ENCODE data around the gene TOMM20.
"Not testable (repeated sequence)": the region's sequence is repeated elsewhere in the genome, so short reads cannot be mapped to it uniquely, and the experiment has no call there.

Gene TOMM20

GRCh38 chr1:235078480-235079381, 49.9 kb downstream of the TOMM20 start:
- DNase-seq (ENCODE audit: low spot score): peak; percentile 65

DNA sequence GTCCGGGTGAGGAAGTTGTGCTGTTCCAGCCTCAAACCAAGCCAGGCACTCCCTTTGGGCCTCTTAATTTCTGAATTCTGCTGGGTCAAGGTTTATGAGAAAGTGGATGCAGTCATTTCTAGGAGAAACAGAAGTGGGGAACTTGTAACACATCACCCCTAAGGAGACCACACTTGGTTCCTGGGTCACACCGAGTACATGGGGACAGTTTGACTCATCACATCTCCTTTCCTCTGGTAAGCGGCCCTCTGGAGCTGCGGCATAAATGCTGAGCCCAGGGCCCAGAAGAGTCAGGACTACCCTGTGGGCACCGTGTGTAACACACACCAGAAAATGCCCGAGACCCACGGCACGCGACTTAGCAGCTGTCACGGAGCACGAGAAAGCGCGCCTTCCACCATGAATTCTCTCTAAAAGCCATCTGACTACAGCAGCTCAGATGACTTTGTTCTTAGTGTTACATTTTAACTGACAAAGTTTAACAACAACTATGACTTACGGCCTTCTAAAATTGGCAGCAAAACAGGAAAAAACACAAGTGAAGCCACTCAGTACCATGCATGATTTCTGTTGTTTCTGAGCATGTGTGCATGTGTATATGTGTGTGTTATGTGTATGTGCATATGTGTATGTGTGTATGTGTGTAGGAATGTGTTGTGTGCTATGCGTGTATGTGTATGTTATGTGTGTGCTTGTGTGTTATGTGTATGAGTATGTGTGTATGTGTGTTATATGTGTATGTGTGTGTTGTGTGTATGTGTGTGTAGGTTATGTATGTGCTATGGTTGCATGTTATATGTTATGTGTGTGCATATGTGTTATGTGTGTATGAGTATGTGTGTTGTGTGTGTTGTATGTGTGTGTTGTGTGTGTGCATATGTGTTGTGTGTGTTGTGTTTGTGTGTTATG, 50.8 kb downstream of the TOMM20 start:
- peak; percentile 17 for DNase-seq (ENCODE audit: low spot score)

GRCh38 chr1:235077163-235077540, 51.5 kb downstream of the TOMM20 start:
- DNase-seq (ENCODE audit: low spot score): no peak

- DNase-seq (ENCODE audit: low spot score): no peak
These were observed 52.0 kb downstream of the TOMM20 start for GRCh38 chr1:235076504-235077162.

DNA sequence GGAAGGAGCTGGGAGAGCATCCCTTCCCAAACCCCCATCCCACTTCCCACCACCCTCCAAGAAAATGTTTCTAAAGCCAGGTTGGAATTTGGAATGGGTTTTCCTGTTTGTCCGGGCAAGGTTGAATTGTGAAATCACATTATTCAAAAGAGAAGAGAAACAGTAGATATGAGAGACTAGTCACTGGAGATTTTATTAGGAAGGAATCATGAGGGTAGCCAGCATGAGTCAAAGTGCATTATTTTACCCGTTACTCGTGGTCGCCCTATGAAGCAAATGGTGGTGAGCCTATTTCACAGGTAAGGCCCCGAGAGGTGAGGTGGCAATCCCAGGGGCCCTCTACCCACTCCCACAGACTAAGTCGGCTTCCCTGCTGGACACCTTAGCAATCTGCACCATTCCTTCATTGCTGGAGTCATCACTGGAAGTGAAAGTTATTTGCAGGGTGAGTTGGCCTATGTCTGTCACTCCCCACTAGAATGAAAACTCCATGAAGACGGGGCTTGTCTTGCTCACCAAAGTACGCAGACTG, 52.8 kb downstream of the TOMM20 start:
- DNase-seq (ENCODE audit: low spot score): no peak

DNA sequence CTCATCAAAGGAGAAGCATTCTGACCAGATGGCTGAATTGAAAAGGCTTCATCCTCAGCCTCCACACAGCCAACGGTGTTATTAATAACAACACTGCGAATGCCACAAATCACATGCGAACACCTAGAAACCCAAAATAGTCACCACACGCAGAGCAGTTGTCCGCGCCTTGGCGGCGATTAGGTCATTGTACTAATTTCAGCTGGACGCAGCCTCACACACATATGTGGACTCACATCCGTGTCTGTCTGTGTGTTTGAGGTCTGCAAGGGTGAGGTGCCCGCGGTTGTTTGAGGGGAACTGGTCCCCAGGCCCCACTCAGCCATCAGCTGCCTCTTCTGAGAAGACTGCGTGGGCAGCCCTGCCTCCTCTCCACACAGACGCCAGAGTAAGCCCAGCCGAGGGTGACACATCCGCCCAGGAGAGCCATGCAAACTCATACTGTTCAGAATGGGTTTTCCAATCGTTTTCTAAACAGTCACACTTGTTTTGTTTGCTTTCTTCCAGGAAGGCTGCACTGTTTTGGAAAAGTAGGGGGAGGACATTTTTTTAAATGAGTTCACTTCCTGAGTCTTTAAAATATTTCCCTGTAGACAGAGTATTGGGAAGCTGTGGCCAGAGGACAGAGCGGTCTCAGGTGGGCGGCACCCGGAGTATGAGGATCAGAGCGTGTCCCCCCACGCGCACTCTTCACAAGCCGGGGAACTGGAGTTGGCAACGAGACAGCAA, 53.4 kb downstream of the TOMM20 start:
- peak; percentile 71 for DNase-seq (ENCODE audit: low spot score)

DNA sequence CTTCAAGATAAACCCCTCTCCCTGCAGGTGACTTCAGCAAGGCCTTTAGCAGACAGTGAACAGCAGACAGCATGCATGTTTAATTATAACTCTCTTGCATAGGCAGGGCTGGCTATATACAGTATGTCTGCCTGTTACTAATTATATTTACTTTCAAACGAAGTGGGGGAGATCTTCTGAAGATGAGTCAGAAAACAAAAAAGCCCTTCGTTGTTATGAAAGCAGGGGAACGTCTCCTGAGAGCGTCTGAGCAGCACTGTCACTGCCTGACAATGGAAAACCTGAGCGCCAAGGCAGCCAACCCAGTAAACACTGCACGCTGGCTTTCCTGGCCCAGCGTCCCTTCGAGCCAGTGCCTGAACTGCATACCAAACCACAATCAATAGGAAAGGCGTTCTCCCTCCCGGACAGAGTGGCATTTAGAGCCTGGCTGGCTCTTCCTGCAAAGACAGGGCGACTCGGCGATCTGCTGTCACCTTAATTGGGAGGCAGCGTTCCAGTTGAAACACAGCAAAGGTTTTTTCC, 54.1 kb downstream of the TOMM20 start:
- peak; percentile 69 for DNase-seq (ENCODE audit: low spot score)

- DNase-seq (ENCODE audit: low spot score): no peak
These were observed 54.6 kb downstream of the TOMM20 start for GRCh38 chr1:235073968-235074522.

- DNase-seq (ENCODE audit: low spot score): no peak
These were observed 55.2 kb downstream of the TOMM20 start for GRCh38 chr1:235073331-235073967.

GRCh38 chr1:235072577-235072976, 56.1 kb downstream of the TOMM20 start:
- not testable (repeated sequence) for DNase-seq (ENCODE audit: low spot score)

DNA sequence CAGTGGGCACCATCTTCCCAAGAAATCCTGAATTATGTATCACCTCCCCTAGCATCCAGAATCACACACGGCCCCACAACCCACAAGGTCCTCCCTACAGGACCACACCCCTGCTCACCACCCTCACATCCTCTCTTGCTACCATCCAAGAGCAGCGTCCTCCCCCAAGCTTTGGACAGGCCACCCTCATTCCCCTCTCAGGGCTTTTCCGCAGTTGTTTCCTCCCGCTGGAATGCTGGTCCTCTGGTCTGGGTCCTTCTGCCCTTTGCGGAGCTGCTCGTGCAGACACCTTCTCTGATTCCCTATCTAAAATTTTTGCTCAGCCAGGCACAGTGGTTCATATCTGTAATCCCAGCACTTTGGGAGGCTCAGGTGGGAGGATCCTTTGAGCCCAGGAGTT, 56.5 kb downstream of the TOMM20 start:
- no peak for DNase-seq (ENCODE audit: low spot score)

DNA sequence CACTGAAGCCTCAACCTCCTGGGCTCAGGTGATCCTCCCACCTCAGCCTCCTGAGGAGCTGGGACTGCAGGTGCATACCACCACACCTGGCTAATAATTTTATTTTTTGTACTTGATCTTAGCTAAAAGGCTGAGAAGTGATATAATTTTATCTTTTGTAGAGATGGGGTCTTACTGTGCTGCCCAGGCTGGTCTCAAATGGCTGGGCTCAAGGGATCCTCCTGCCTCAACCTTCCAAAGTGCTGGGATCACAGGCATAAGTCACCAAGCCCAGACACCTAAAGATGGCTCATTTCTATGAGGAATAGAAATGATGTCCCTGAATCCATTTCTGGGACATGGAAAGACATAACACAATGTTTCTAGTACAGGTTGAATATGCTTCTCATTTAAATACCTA, 57.8 kb downstream of the TOMM20 start:
- DNase-seq (ENCODE audit: low spot score): no peak

DNA sequence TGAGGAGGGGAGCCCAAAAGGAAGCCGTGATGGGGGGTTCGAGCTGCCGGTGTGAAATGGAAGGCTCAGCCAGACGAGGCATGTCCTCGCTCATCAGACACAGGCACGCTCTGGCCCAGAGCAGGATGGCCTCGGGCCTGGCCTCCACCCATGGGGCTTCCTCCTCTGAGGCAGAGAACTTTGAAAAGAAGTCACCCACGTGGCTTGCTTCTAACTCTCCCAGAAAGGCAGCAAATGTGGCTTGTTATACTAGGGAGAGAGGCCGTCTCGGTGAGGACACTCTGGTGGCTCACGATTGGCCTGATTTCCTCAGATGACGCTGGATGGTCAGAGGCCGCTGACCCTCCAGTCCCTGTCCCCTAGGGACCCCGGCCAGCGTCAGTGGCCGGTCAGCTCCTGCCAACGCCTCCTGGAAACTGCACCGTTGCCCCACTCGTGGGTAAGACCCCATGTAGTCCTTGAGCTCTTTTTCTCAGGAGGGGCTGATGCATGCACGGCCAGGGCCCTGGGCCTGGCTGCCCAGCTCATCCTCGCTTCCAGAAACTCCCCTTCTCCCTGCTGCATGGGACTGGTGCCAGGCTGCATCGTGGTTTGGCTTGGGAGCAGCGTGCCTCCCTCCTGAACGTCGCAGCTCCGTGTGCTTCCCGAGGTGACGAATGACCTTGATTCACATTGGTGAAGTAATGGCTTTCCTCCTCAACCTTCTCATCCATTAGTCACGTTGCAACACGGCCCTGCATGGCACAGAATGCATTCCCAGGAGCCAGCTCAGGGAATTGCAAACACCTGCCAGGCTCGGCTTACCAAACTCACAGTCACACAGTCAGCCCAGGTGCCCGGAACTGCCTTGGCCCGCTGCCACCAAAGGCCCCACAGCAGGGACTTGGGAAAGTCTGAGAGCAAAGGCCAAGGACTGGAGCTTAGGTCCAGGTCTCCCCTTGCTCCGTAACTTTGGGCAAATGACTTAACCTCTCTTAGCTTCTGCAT, 58.8 kb downstream of the TOMM20 start:
- DNase-seq (ENCODE audit: low spot score): peak; percentile 75

GRCh38 chr1:235069176-235069575, 59.5 kb downstream of the TOMM20 start:
- DNase-seq (ENCODE audit: low spot score): no peak

- no peak for DNase-seq (ENCODE audit: low spot score)
These were observed 60.2 kb downstream of the TOMM20 start for GRCh38 chr1:235068158-235069121.

DNA sequence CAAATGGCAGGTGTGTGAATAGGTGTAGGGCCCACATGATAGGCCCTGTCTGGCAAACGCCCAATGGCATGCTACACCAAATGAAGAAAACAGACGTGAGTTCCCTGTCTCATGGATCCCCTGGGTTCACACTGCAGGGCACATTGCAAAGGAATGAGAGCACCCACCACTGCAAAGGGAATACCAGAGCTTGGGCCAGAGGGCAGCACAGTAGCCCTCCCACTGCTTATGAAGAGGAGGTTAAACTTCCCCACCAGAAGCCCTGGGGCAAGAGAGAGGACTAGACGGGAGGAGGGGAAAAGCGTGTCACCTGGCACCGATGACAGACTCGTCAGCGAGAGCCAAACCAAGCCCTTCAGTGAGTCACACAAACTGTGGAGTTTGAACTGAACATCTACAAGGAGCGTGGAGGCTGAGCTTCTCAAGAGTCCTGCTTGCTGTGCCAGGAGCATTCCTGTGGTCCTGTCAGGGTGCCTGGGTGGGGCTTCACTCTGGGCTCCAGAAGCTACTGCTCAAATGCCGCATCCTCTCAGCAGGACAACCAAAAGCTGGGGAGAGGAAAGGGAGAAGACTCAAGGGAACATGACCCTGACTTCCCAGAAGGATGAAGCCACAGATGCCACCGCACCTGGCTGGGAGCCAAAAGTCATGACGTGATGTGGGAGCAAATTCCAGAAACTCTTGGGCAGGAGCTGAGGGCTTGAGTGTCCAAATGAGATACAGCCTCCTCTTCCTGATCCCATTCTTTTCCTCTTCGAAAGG, 61.1 kb downstream of the TOMM20 start:
- DNase-seq (ENCODE audit: low spot score): peak; percentile 96
